ENCODE results near the gene EPO. TPM values are rescaled to one million over a fixed set of nuclear protein-coding genes. Genes with fewer than 3 reads are reported as not detected.
A peak's percentile ranks its signal among the peaks of the same experiment; 100 is the strongest.

Gene EPO
- total RNA-seq, 1 experiment from 2014 or later, result 0.30 TPM

- TF ChIP-seq ZBTB33 (IDR thresholded peaks at IDR 0.05; ENCODE audit: extremely low read depth, insufficient replicate concordance, low read length), result peak; percentile 99
- peak; percentile 69 for TF ChIP-seq POLR2A (IDR thresholded peaks at IDR 0.05; ENCODE audit: borderline replicate concordance, extremely low read depth, insufficient read depth, insufficient read length)
- no peak for TF ChIP-seq ATF3 (IDR thresholded peaks at IDR 0.05)
- peak; percentile 82; the same call in 1 of the 2 replicates for TF ChIP-seq ELF1 (IDR thresholded peaks at IDR 0.05; ENCODE audit: borderline replicate concordance, low read depth)
Observed at GRCh38 chr7:100705753-100706671, 14.3 kb upstream of the EPO start, which contains the start of gene POP7 (continued).

- Histone ChIP-seq H3K4me1 (ENCODE audit: control insufficient read depth in 1 of 2, insufficient read depth in 2 of 2, low read length in 2 of 2) (peaks cover 8 to 20% of the 10 kb centered on the region in 2 experiments; a peak in 3 of 4 replicates), H3K4me2 (ENCODE audit: low read length) (peak overlapping the region; percentile 91), H3K79me2 (ENCODE audit: insufficient read depth, low read length) (peaks cover 26% of the 10 kb centered on the region), H3K36me3 (ENCODE audit: control insufficient read depth in 1 of 2, insufficient read depth in 2 of 2, low read length in 2 of 2) (peaks cover 4 to 12% of the 10 kb centered on the region in 2 experiments; a peak in 3 of 4 replicates), H3K9me3 (ENCODE audit: control insufficient read depth in 1 of 2, insufficient read depth in 1 of 2, low read depth in 1 of 2, low read length in 2 of 2) (no peaks in the 10 kb centered on the region), H2AFZ (ENCODE audit: low read depth, low read length, poor library complexity, severe bottlenecking) (no peak overlapping the region), H3K4me3 (replicated peaks in 1 of 2; ENCODE audit: low read depth in 1 of 2, low read length in 2 of 2) (peak overlapping the region; percentile 76 to 97), H4K20me1 (ENCODE audit: insufficient read depth) (peaks cover 5% of the 10 kb centered on the region; the same call in 1 of the 2 replicates), H3K27me3 (ENCODE audit: insufficient read depth, low read length) (no peaks in the 10 kb centered on the region), H3K27ac (ENCODE audit: low read depth, low read length) (peak overlapping the region; percentile 95), H3K9me2 (ENCODE audit: insufficient read depth) (no peaks in the 10 kb centered on the region), H3K9ac (ENCODE audit: low read length) (peak overlapping the region; percentile 99)
- ATAC-seq (no peak), DNase-seq (ENCODE audit: low read depth, low spot score) (no peak)
- RAD21 ChIA-PET (ENCODE audit: low non-redundant PET in 1 of 2, low total read pairs in 2 of 2, uncharacterized antibody in 2 of 2, unreplicated experiment in 2 of 2), result interaction anchor here in 1 of 2 experiments (1.2 to 1.7 kb wide), 3 partner anchors 83 to 147 kb away, joined by 3 to 4 read pairs (median 4); partner anchors contain the start of gene EPHB4
- POLR2A ChIA-PET, result no interaction called here
- TF ChIP-seq EGR1 (IDR thresholded peaks at IDR 0.05; ENCODE audit: low read depth), result no peak
- no peak for TF ChIP-seq JUND (IDR thresholded peaks at IDR 0.05)
- no peak for TF ChIP-seq FOSL1 (IDR thresholded peaks at IDR 0.05; ENCODE audit: low read depth)
- no peak for TF ChIP-seq POLR2AphosphoS5 (IDR thresholded peaks at IDR 0.05; ENCODE audit: low read depth, low read length)
- no peak for TF ChIP-seq RAD21 (IDR thresholded peaks at IDR 0.05; ENCODE audit: low read depth)
- TF ChIP-seq ATF3 (IDR thresholded peaks at IDR 0.05), result no peak
- no peak for TF ChIP-seq POLR2A (IDR thresholded peaks at IDR 0.05; ENCODE audit: borderline replicate concordance, extremely low read depth, insufficient read depth, insufficient read length)
- TF ChIP-seq TCF7L2 (IDR thresholded peaks at IDR 0.05; ENCODE audit: borderline replicate concordance, extremely low read depth, insufficient read depth, insufficient read length), result no peak
- TF ChIP-seq ZNF274 (IDR thresholded peaks at IDR 0.05; ENCODE audit: low read depth, low read length), result no peak
- no peak for TF ChIP-seq EZH2 (IDR thresholded peaks at IDR 0.05)
- no peak for TF ChIP-seq SP1 (IDR thresholded peaks at IDR 0.05; ENCODE audit: low read depth)
- no peak for TF ChIP-seq ZFX (IDR thresholded peaks at IDR 0.05)
- no peak for TF ChIP-seq CBX3 (IDR thresholded peaks at IDR 0.05; ENCODE audit: low read depth)
- TF ChIP-seq SIN3A (IDR thresholded peaks at IDR 0.05; ENCODE audit: low read depth), result no peak
- no peak for TF ChIP-seq CEBPB (IDR thresholded peaks at IDR 0.05; ENCODE audit: low read depth)
- no peak for TF ChIP-seq YY1 (IDR thresholded peaks at IDR 0.05; ENCODE audit: extremely low read depth, insufficient replicate concordance, low read depth, low read length)
- no peak for TF ChIP-seq EZH2phosphoT487 (IDR thresholded peaks at IDR 0.05; ENCODE audit: borderline replicate concordance)
- TF ChIP-seq ELF1 (IDR thresholded peaks at IDR 0.05; ENCODE audit: borderline replicate concordance, low read depth), result no peak
- BruUV-seq (replicated peaks), result no TSS peak
- CTCF ChIA-PET, result interaction anchor here (0.6 to 2.5 kb wide), 4 partner anchors 14 to 411 kb away, joined by 5 to 34 read pairs (median 16); partner anchors contain the start of genes EPHB4 and GIGYF1
- intact Hi-C loops (cut with micrococcal nuclease), result loop anchor here (5.0 kb wide), 1 partner anchor 371 kb away; no protein-coding TSS in a partner anchor
Observed at GRCh38 chr7:100706672-100707311, 13.5 kb upstream of the EPO start.
